ENCODE results near the gene CELF1.
A peak's percentile ranks its signal among the peaks of the same experiment; 100 is the strongest.
"Not testable (repeated sequence)": the region's sequence is repeated elsewhere in the genome, so short reads cannot be mapped to it uniquely, and the experiment has no call there.

The CELF1 gene

DNA sequence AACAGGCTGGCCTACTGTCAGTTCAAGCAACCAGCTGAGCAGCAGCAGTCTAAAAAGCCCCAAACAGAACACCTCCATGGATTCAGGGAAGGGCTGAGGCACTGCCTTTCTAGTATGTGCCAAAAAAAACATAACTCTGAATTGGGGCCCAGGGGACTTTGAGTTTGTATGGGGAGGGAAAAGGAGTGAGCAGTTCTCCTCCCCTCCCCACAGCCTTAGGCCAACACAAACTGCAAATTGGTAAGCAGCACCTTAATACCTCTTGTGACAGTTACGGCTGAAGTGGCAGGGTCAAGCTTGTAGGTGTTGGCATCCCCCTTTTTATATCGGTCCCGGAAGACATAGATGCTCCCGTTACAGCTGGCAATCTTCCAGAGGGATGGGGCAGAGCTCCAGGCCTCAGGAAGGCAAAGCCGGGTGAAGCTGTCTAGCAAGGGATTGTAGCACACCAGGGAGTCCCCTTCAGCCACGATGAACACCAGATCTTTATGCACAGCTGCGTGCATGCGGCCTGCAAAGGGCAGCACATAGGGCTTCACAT lies 19.9 kb upstream of the CELF1 start:
- no peak for DNase-seq

- no peak for DNase-seq
Observed at GRCh38 chr11:47571895-47572294, 19.0 kb upstream of the CELF1 start.

- DNase-seq: no peak
Observed at GRCh38 chr11:47571357-47571729, 18.4 kb upstream of the CELF1 start.

- DNase-seq: no peak
Observed at GRCh38 chr11:47570651-47571356, 17.9 kb upstream of the CELF1 start.

- no peak for DNase-seq
Observed at GRCh38 chr11:47569646-47570045, 16.7 kb upstream of the CELF1 start.

GRCh38 chr11:47566149-47566698 lies 13.3 kb upstream of the CELF1 start:
- DNase-seq: no peak

- peak; percentile 36 to 60 for DNase-seq
Observed at GRCh38 chr11:47565340-47566148, 12.6 kb upstream of the CELF1 start, which contains the start of gene PTPMT1. PTPMT1 (plus strand) TSS chr11:47565599; CDS start chr11:47565623, 24 bp downstream.

DNA sequence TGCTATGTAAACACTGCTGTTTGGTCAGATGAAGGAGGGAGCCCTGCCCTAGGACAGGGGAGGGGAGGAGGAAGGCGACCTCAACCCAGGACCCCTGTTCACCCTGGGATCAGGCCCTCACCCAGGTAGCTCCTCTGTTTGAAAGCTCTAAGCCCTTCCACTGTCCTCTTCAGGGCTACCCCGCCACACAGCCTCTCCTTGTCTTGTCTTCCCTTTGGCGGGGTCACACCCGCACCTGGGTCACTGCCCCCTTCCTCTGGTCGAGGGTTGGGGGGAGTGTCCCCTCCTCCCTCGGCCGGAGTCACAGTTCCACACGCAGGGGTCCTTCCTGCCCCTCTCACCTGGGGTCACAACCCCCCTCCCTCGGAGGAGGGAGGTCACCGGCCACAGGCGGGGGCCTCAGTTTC lies 12.0 kb upstream of the CELF1 start:
- no peak for DNase-seq

DNA sequence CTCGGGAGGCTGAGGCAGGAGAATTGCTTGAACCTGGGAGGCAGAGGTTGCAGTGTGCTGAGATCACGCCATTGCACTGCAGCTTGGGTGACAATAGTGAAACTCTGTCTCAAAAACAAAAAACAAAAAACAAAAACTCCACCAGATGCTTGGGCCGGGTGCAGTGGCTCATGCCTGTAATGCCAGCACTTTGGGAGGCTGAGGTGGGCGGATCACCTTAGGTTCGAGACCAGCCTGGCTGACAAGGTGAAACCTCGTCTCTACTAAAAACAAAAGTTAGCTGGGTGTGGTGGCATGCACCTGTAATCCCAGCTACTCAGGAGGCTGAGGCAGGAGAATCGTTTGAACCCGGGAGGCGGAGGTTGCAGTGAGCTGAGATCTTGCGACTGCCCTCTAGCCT lies 11.4 kb upstream of the CELF1 start:
- DNase-seq: not testable (repeated sequence)

- DNase-seq: not testable (repeated sequence)
Observed at GRCh38 chr11:47562393-47562792, 9.5 kb upstream of the CELF1 start.

GRCh38 chr11:47560426-47560825 lies 7.5 kb upstream of the CELF1 start:
- DNase-seq: peak in 1 of 2 experiments; percentile 20

DNA sequence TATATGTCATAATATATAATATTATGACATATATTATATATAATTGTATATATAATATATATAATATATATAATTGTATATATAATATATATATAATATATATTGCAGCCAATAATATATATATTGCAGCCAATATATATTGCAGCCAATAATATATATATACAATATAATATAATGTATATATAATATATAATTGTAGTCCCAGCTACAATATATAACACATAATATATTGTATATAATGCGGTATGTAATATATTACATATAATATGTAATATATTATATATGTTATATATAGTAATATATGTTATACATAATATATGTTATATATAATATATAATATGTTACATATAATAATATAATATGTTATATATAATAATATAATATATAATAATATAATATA lies 5.8 kb upstream of the CELF1 start:
- DNase-seq: no peak

DNA sequence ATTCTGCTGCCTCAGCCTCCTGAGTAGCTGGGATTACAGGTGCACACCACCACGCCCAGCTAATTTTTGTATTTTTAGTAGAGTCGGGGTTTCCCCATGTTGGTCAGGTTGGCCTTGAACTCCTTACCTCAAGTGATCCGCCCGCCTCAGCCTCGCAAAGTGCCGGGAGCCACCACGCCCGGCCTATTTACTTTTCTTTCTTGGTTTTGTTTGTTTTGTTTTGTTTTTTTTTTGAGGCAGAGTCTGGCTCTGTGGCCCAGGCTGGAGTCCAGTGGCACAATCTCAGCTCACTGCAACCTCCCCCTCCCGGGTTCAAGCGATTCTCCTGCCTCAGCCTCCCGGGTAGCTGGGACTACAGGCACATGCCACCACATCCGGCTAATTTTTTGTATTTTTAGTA lies 4.1 kb upstream of the CELF1 start:
- DNase-seq: not testable (repeated sequence)

DNA sequence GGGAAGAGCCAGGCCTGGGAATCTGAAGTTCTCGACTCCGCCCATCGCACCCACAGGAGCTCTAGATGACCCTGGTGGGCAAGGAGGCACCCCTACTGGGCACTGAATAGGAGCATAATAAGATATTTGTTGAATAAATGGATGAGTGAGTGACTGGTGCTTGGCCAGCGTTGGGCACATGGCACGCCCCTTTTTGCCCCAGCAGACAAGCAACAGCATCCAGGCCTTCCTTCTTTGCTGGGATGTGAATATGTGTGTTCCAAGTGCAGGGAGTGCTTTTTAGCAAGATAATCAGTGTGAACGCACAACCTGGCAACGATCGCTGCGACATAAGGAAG lies 443 bp upstream of the CELF1 start:
- peak in 1 of 2 experiments; percentile 63 for DNase-seq

DNA sequence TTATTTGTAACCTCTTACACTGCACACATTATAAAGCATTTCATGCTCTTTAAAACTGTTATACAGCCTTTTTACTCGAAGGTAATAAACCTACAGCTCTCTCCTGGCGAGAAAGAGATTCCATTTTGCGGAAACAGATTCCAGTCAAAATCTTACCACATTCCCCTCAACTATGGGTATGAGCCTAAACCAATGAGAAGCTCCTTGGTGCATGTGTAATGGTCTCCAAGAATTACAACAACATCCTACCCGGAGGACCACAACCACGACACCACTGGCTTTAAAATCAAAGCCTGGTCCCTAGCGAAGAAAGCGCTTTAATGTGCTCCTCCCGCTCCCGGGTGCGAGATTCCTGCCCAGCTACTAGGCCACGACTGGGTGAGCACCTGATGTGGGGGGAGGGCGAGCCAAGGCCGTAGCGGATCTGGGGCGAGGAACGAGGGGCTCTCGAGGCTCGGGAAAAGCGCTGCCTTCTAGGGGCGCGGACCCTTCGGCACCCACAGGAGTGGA lies 821 bp downstream of the CELF1 start:
- peak; percentile 20 to 41 for DNase-seq

GRCh38 chr11:47551086-47551485 lies 1.8 kb downstream of the CELF1 start:
- DNase-seq: peak; percentile 15 to 21

- DNase-seq: peak in 1 of 2 experiments; percentile 16
Observed at GRCh38 chr11:47550288-47551047, 2.5 kb downstream of the CELF1 start.

DNA sequence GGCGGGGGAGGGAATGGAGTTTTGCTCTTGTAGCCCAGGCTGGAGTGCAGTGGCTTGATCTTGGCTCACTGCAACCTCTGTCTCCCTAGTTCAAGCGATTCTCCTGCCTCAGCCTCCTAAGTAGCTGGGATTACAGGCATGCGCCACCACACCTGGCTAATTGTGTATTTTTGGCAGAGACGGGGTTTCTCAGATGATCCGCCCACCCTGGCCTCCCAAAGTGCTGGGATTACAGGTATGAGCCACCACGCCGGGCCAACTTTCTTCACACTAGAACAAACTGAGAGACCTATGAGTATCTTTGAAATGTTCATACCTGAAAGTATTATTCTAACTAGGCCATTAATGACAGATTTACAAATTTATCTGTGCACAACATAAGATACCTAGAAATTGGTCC lies 6.7 kb downstream of the CELF1 start:
- DNase-seq: not testable (repeated sequence)

GRCh38 chr11:47545298-47545697 lies 7.6 kb downstream of the CELF1 start:
- no peak for DNase-seq

DNA sequence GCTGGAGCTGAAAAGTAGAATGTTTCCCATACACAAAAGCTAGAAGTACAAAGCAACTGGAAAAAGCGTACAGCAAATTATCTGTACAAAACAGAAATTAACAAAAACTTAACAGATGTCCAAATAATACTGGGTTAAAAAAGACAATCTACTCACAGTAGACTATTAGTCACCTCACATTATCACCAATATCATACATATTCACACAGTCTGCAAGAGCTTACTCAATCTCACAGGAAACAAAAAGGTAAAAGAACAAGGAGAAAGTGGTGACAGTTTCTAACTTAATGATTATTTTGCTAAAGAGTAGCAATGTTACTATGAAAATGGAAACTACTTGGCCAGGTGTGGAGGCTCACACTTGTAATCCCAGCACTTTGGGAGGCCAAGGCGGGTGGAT lies 11.9 kb downstream of the CELF1 start:
- DNase-seq: no peak

GRCh38 chr11:47539681-47540039 lies 13.3 kb downstream of the CELF1 start:
- DNase-seq: no peak

DNA sequence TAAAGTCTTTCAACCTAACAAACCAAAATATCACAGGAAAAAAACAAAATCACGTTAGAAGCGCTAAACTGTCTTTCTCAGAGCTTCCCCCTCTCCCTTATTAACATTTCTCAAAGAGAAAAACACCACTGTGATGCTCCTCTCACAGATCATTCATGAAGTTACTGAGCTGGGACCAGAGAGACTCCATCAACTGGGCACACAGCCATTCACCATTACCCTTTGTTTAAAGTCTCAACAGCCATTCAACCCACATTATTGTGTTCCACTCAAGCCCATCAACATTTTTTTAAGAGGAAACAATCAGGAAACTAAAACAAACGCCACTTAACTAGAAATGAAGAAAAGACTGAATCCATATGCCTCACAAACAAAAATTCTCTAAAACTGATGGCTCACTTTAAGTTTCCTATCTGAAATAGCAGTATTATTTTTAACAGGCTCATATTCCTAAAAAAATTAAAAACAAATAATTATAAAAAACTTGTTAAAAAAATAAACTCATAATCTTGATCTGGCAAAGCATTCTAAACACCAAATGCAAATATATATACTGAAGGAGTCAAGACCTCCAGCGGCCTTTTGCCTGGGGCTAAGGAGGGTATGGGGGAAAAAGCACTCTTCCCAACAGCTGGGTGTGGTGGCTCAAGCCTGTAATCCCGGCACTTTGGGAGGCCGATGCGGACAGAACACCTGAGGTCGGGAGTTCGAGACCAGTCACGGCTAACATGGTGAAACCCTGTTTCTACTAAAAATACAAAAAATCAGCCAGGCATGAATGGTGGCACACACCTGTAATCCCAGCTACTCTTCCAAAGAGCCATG lies 14.0 kb downstream of the CELF1 start:
- no peak for DNase-seq
